ENCODE data around the gene DCUN1D3. TPM values are rescaled to one million over a fixed set of nuclear protein-coding genes. Genes with fewer than 3 reads are reported as not detected.

Gene DCUN1D3
- total RNA-seq, 1 experiment from 2014 or later: 16.4 TPM

- no peaks in the 10 kb centered on the region for H3K79me2 ChIP-seq (ENCODE audit: insufficient read depth, low read length)
- ChIA-PET RAD21 (ENCODE audit: low non-redundant PET in 1 of 2, low total read pairs in 2 of 2, uncharacterized antibody in 2 of 2, unreplicated experiment in 2 of 2) (no interaction called here), POLR2A (no interaction called here), CTCF (no interaction called here)
- H3K4me3 ChIP-seq (replicated peaks in 1 of 2; ENCODE audit: low read depth in 1 of 2, low read length in 2 of 2): no peak overlapping the region
- H3K27ac ChIP-seq (ENCODE audit: low read depth, low read length): no peak overlapping the region
- no peak for TF ChIP-seq EZH2phosphoT487 (IDR thresholded peaks at IDR 0.05; ENCODE audit: borderline replicate concordance)
- TF ChIP-seq, protein P1, sequence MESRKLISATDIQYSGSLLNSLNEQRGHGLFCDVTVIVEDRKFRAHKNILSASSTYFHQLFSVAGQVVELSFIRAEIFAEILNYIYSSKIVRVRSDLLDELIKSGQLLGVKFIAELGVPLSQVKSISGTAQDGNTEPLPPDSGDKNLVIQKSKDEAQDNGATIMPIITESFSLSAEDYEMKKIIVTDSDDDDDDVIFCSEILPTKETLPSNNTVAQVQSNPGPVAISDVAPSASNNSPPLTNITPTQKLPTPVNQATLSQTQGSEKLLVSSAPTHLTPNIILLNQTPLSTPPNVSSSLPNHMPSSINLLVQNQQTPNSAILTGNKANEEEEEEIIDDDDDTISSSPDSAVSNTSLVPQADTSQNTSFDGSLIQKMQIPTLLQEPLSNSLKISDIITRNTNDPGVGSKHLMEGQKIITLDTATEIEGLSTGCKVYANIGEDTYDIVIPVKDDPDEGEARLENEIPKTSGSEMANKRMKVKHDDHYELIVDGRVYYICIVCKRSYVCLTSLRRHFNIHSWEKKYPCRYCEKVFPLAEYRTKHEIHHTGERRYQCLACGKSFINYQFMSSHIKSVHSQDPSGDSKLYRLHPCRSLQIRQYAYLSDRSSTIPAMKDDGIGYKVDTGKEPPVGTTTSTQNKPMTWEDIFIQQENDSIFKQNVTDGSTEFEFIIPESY (IDR thresholded peaks at IDR 0.05; ENCODE audit: extremely low read depth, insufficient replicate concordance, low read length): no peak
- no peak for TF ChIP-seq POLR2AphosphoS5 (IDR thresholded peaks at IDR 0.05; ENCODE audit: low read depth, low read length)
- TF ChIP-seq SP1 (IDR thresholded peaks at IDR 0.05; ENCODE audit: low read depth): no peak
- no peak for TF ChIP-seq TCF7L2 (IDR thresholded peaks at IDR 0.05; ENCODE audit: borderline replicate concordance, extremely low read depth, insufficient read depth, insufficient read length)
- TF ChIP-seq REST (IDR thresholded peaks at IDR 0.05; ENCODE audit: low read depth): no peak
- TF ChIP-seq FOSL1 (IDR thresholded peaks at IDR 0.05; ENCODE audit: low read depth): no peak
- ATAC-seq (no peak), DNase-seq (ENCODE audit: low read depth, low spot score) (no peak)
- no peaks in the 10 kb centered on the region for H3K36me3 ChIP-seq (ENCODE audit: control insufficient read depth in 1 of 2, insufficient read depth in 2 of 2, low read length in 2 of 2)
- H2AFZ ChIP-seq (ENCODE audit: low read depth, low read length, poor library complexity, severe bottlenecking): no peak overlapping the region
- no peaks in the 10 kb centered on the region for H3K27me3 ChIP-seq (ENCODE audit: insufficient read depth, low read length)
- H4K20me1 ChIP-seq (ENCODE audit: insufficient read depth): no peaks in the 10 kb centered on the region
- no peaks in the 10 kb centered on the region for H3K9me2 ChIP-seq (ENCODE audit: insufficient read depth)
- no peak overlapping the region for H3K4me2 ChIP-seq (ENCODE audit: low read length)
- H3K4me1 ChIP-seq (ENCODE audit: control insufficient read depth in 1 of 2, insufficient read depth in 2 of 2, low read length in 2 of 2): peaks cover 0 to 4% of the 10 kb centered on the region in 2 experiments; a peak in 1 of 4 replicates
- no TSS peak for BruUV-seq (replicated peaks)
- no peak overlapping the region for H3K9ac ChIP-seq (ENCODE audit: low read length)
- intact Hi-C loops (cut with micrococcal nuclease): no loop called here
- no peaks in the 10 kb centered on the region for H3K9me3 ChIP-seq (ENCODE audit: control insufficient read depth in 1 of 2, insufficient read depth in 1 of 2, low read depth in 1 of 2, low read length in 2 of 2)
Measured at GRCh38 chr16:20931066-20931600, 31.0 kb upstream of the DCUN1D3 start.
